GM08714 (cell line): ENCODE data around the gene BEX5.
A peak's percentile ranks its signal among the peaks of the same experiment; 100 is the strongest.
"Not testable (repeated sequence)": the region's sequence is repeated elsewhere in the genome, so short reads cannot be mapped to it uniquely, and the experiment has no call there.

Experiments
- H3K4me3 ChIP-seq: fragments of 200-500 bp; sonication (Bioruptor generic); 2 replicates; pipeline ENCODE4 v1.5.1; 2014; ENCODE audit warnings: mild to moderate bottlenecking, low read length, inconsistent platforms
- ZNF274 ChIP-seq: IDR thresholded peaks from 2 replicates; pipeline ENCODE4 v1.6.1; 2012; ENCODE audit warnings: mild to moderate bottlenecking, low read depth, low read length

The BEX5 gene

GRCh38 chrX:102155806-102156179 lies at the start of gene BEX5:
Gene BEX5 (minus strand): TSS chrX:102155977. CDS start chrX:102154265, 1,712 bp downstream.
- H3K4me3 ChIP-seq: peak within 1 kb of the TSS; percentile 20; the same call in 1 of the 2 replicates
- no peak for TF ChIP-seq ZNF274

- TF ChIP-seq ZNF274: no peak
- no peak overlapping the region for H3K4me3 ChIP-seq
Measured at GRCh38 chrX:102185967-102186720, 30.4 kb upstream of the BEX5 start.

- no peak for TF ChIP-seq ZNF274
- peak overlapping the region; percentile 20; the same call in 1 of the 2 replicates for H3K4me3 ChIP-seq
Measured at GRCh38 chrX:102154900-102155805, 624 bp downstream of the BEX5 start.

GRCh38 chrX:102154218-102154860 lies 1.4 kb downstream of the BEX5 start:
- no peak for TF ChIP-seq ZNF274
- no peak overlapping the region for H3K4me3 ChIP-seq

GRCh38 chrX:102142274-102142673 lies 13.5 kb downstream of the BEX5 start, which contains the start of gene TCEAL6:
Gene TCEAL6 (minus strand): TSS chrX:102142481.
- not testable (repeated sequence) for H3K4me3 ChIP-seq

- H3K4me3 ChIP-seq: not testable (repeated sequence)
Measured at GRCh38 chrX:102141631-102142030, 14.1 kb downstream of the BEX5 start.

GRCh38 chrX:102140876-102141275 lies 14.9 kb downstream of the BEX5 start:
- not testable (repeated sequence) for H3K4me3 ChIP-seq

- H3K4me3 ChIP-seq: no peak overlapping the region
- TF ChIP-seq ZNF274: no peak
Measured at GRCh38 chrX:102138064-102138463, 17.7 kb downstream of the BEX5 start.

GRCh38 chrX:102129473-102129872 lies 26.3 kb downstream of the BEX5 start:
- H3K4me3 ChIP-seq: no peak overlapping the region
- TF ChIP-seq ZNF274: no peak

- TF ChIP-seq ZNF274: no peak
- H3K4me3 ChIP-seq: no peak overlapping the region
Measured at GRCh38 chrX:102126863-102127262, 28.9 kb downstream of the BEX5 start.

- not testable (repeated sequence) for H3K4me3 ChIP-seq
Measured at GRCh38 chrX:102126080-102126818, 29.5 kb downstream of the BEX5 start.

GRCh38 chrX:102125436-102125835 lies 30.3 kb downstream of the BEX5 start, which contains the start of gene TCEAL2:
Gene TCEAL2 (plus strand): TSS chrX:102125679. CDS start chrX:102126831, 1,152 bp downstream.
- H3K4me3 ChIP-seq: not testable (repeated sequence)

- H3K4me3 ChIP-seq: not testable (repeated sequence)
Measured at GRCh38 chrX:102125014-102125413, 30.8 kb downstream of the BEX5 start.

- no peak for TF ChIP-seq ZNF274
Measured at GRCh38 chrX:102115748-102116147, 40.0 kb downstream of the BEX5 start.

More at GRCh38 chrX:102115748-102116147, 40.0 kb downstream of the BEX5 start:
- H3K4me3 ChIP-seq: no peak overlapping the region
